ENCODE measurements around the gene LEFTY2. TPM values are rescaled to one million over a fixed set of nuclear protein-coding genes. Genes with fewer than 3 reads are reported as not detected.
"Not testable (repeated sequence)": the region's sequence is repeated elsewhere in the genome, so short reads cannot be mapped to it uniquely, and the experiment has no call there.

LEFTY2 gene, protein sequence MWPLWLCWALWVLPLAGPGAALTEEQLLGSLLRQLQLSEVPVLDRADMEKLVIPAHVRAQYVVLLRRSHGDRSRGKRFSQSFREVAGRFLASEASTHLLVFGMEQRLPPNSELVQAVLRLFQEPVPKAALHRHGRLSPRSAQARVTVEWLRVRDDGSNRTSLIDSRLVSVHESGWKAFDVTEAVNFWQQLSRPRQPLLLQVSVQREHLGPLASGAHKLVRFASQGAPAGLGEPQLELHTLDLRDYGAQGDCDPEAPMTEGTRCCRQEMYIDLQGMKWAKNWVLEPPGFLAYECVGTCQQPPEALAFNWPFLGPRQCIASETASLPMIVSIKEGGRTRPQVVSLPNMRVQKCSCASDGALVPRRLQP
- polyA plus RNA-seq, result not detected

DNA sequence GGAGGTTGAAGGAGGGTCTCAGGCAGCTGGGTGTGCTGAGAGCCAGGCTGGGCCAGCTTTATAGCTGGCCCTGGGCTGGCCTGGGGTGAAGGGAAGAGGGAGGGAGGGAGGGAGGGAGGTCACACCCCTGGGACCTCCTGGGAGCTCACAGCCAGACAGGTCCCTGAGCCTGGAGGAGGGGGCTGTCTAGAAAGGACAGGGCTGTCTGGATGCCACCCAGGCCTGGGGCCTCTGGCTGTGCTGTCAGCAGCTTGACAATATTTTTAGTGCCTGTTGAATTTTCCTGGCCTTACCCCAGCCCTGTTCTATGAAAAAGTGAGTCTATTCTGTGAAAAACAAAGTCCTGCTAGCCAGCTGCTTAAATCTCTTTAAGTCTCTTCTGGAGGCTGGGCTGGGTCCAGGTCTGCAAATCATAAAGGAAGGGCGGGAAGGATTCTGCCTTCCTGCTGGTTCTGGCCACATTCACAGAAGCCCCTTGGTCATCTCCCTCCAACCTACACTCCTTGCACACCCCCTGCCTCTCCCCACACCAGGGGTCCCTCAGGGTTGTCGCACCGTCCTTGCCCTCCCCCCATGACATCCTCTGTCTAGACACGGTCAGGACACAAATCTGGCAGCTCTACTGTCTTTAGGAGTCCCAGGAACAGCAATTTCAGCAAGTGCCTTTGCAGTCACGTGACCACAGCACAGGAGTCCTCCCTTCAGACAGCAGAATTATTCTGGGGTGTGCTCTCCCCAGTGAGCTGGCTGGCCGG is at the start of gene LEFTY2:
Gene LEFTY2 (minus strand): TSS at position 34 of the 755 bp plus-strand sequence. CDS start 80 bp downstream, outside the sequence.
- H3K4me1 Mint-ChIP-seq, result peaks cover 25 to 27% of the 10 kb centered on the region in 2 donors
- no peak within 1 kb of the TSS for H3K4me3 Mint-ChIP-seq

GRCh38 chr1:225987491-225988316 is 46.7 kb upstream of the LEFTY2 start:
- Mint-ChIP-seq H3K36me3 (peaks cover 8 to 61% (median 30%) of the 10 kb centered on the region in 3 donors), H3K9me3 (no peaks in the 10 kb centered on the region), H3K4me1 (peaks cover 16 to 28% of the 10 kb centered on the region in 2 donors), H3K27ac (peak overlapping the region in 4 of 6 donors; percentile 5 to 74 (median 64)), H3K4me3 (no peak overlapping the region), H3K27me3 (ENCODE audit: low read depth in 3 of 3) (peaks cover 0 to 5% (median 0%) of the 10 kb centered on the region in 3 donors)
- peak; percentile 27 to 35 (median 33) for DNase-seq

More for the DNA sequence above, at the start of gene LEFTY2:
- H3K36me3 Mint-ChIP-seq, result no peaks in the 10 kb centered on the region
- peaks cover 0 to 3% (median 2%) of the 10 kb centered on the region in 3 donors for H3K27me3 Mint-ChIP-seq (ENCODE audit: low read depth in 3 of 3)
- no peak within 1 kb of the TSS for H3K27ac Mint-ChIP-seq
- DNase-seq, result no peak
- peaks cover 0 to 2% (median 0%) of the 10 kb centered on the region in 6 donors for H3K9me3 Mint-ChIP-seq

- Mint-ChIP-seq H3K36me3 (peaks cover 30 to 51% (median 32%) of the 10 kb centered on the region in 3 donors), H3K4me1 (peaks cover 21 to 25% of the 10 kb centered on the region in 2 donors), H3K4me3 (no peak overlapping the region), H3K27me3 (ENCODE audit: low read depth in 3 of 3) (peaks cover 2 to 9% (median 5%) of the 10 kb centered on the region in 3 donors), H3K9me3 (peaks cover 0 to 1% (median 0%) of the 10 kb centered on the region in 6 donors), H3K27ac (peak overlapping the region in 1 of 6 donors; percentile 60)
- no peak for DNase-seq
Measured at GRCh38 chr1:225981714-225982113, 40.7 kb upstream of the LEFTY2 start.

- H3K4me1 Mint-ChIP-seq, result peaks cover 22 to 31% of the 10 kb centered on the region in 2 donors
- no peak overlapping the region for H3K4me3 Mint-ChIP-seq
- H3K27ac Mint-ChIP-seq, result no peak overlapping the region
- H3K27me3 Mint-ChIP-seq (ENCODE audit: low read depth in 3 of 3), result peaks cover 2 to 11% (median 7%) of the 10 kb centered on the region in 3 donors
- no peak for DNase-seq
- H3K9me3 Mint-ChIP-seq, result peaks cover 0 to 1% (median 0%) of the 10 kb centered on the region in 6 donors
- peaks cover 21 to 49% (median 35%) of the 10 kb centered on the region in 3 donors for H3K36me3 Mint-ChIP-seq
Measured at GRCh38 chr1:225980005-225980836, 39.2 kb upstream of the LEFTY2 start.

GRCh38 chr1:225979421-225979820 is 38.4 kb upstream of the LEFTY2 start:
- Mint-ChIP-seq H3K4me1 (peaks cover 22 to 31% of the 10 kb centered on the region in 2 donors), H3K27ac (peak overlapping the region in 4 of 6 donors; percentile 15 to 55 (median 28)), H3K4me3 (peak overlapping the region in 1 of 5 donors; percentile 22), H3K9me3 (peaks cover 0 to 1% (median 0%) of the 10 kb centered on the region in 6 donors), H3K36me3 (peaks cover 21 to 46% (median 35%) of the 10 kb centered on the region in 3 donors), H3K27me3 (ENCODE audit: low read depth in 3 of 3) (peaks cover 2 to 11% (median 7%) of the 10 kb centered on the region in 3 donors)
- no peak for DNase-seq

DNA sequence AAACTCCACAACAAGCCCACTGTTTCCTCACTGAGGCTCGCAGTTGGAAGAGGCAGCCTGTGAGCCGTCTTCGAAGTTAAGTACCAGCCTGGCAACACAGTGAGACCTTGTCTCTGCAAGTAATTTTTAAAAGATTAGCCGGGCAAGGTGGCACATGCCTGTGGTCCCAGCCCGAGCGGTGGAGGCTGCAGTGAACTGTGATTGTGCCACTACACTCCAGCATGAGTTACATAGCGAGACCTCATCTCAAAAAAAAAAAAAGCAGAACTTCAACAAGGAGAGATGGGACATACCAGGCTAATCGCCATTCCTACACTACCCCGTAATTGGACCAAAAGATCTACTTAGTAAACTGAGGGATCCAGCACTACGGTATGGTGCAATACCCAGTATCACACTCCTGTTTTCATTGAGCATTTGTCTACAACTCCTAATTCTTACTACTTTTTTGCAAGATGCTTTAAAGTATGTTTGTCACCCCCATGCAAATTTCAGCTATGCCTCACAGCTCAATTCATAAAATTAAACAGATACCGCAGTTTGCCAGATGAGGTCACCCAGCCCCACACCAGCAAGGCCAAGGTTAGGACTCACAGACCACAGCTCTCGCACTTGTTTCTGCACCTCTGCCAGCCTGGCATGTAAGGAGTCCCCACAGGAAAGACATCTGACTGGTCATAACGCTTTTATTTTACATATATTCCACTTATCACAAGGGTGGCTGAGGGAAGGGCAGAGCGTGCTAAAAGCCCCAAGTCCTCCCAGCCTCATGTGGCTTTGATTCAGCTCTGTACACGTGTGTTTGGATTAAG is 37.1 kb upstream of the LEFTY2 start:
- Mint-ChIP-seq H3K4me3 (peak overlapping the region; percentile 15 to 63 (median 47)), H3K4me1 (peaks cover 22 to 31% of the 10 kb centered on the region in 2 donors), H3K9me3 (peaks cover 0 to 1% (median 0%) of the 10 kb centered on the region in 6 donors), H3K27me3 (ENCODE audit: low read depth in 3 of 3) (peaks cover 2 to 11% (median 7%) of the 10 kb centered on the region in 3 donors), H3K36me3 (peaks cover 14 to 39% (median 28%) of the 10 kb centered on the region in 3 donors), H3K27ac (peak overlapping the region; percentile 4 to 89 (median 80))
- DNase-seq, result peak; percentile 75 to 82 (median 78)

- Mint-ChIP-seq H3K4me1 (peaks cover 22 to 31% of the 10 kb centered on the region in 2 donors), H3K36me3 (peaks cover 3 to 17% (median 10%) of the 10 kb centered on the region in 3 donors)
- not testable (repeated sequence) for H3K4me3 Mint-ChIP-seq; DNase-seq; H3K27me3 Mint-ChIP-seq (ENCODE audit: low read depth in 3 of 3); H3K27ac Mint-ChIP-seq; H3K9me3 Mint-ChIP-seq
Measured at GRCh38 chr1:225975146-225975545, 34.1 kb upstream of the LEFTY2 start.

- Mint-ChIP-seq H3K4me3 (no peak overlapping the region), H3K27me3 (ENCODE audit: low read depth in 3 of 3) (peaks cover 0 to 9% (median 6%) of the 10 kb centered on the region in 3 donors), H3K27ac (no peak overlapping the region), H3K9me3 (peaks cover 0 to 1% (median 0%) of the 10 kb centered on the region in 6 donors), H3K36me3 (peaks cover 0 to 10% (median 7%) of the 10 kb centered on the region in 3 donors), H3K4me1 (peaks cover 21 to 28% of the 10 kb centered on the region in 2 donors)
- DNase-seq, result no peak
Measured at GRCh38 chr1:225974454-225974853, 33.4 kb upstream of the LEFTY2 start.

DNA sequence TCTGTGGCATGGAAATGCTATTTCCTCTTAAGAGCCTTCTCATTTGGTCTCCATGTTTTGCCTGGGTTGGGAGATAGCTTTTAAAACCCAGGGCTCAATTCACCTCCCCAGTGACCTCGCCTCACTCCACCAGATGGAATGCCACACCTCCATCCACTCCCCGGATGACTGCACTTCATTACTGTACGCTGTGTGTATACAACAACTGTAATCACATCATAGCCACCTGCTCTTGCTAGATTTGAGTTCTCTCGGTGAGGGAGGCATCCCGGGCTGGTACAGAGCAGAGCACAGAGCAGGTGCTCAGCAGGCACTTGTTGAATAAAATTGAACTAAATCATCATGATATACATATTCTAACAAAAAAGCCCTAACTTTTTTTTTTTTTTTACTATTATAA is 32.1 kb upstream of the LEFTY2 start:
- H3K27me3 Mint-ChIP-seq (ENCODE audit: low read depth in 3 of 3), result peaks cover 0 to 5% (median 4%) of the 10 kb centered on the region in 3 donors
- H3K4me3 Mint-ChIP-seq, result no peak overlapping the region
- no peak overlapping the region for H3K27ac Mint-ChIP-seq
- peaks cover 0 to 7% (median 4%) of the 10 kb centered on the region in 3 donors for H3K36me3 Mint-ChIP-seq
- no peak for DNase-seq
- H3K4me1 Mint-ChIP-seq, result peaks cover 13 to 16% of the 10 kb centered on the region in 2 donors
- H3K9me3 Mint-ChIP-seq, result peaks cover 0 to 3% (median 0%) of the 10 kb centered on the region in 6 donors

- peaks cover 0 to 7% (median 4%) of the 10 kb centered on the region in 3 donors for H3K36me3 Mint-ChIP-seq
- H3K27me3 Mint-ChIP-seq (ENCODE audit: low read depth in 3 of 3), result peaks cover 0 to 5% (median 2%) of the 10 kb centered on the region in 3 donors
- peaks cover 7 to 10% of the 10 kb centered on the region in 2 donors for H3K4me1 Mint-ChIP-seq
- no peak overlapping the region for H3K27ac Mint-ChIP-seq
- no peak for DNase-seq
- H3K4me3 Mint-ChIP-seq, result no peak overlapping the region
- peaks cover 0 to 3% (median 0%) of the 10 kb centered on the region in 6 donors for H3K9me3 Mint-ChIP-seq
Measured at GRCh38 chr1:225972344-225973152, 31.5 kb upstream of the LEFTY2 start.

DNA sequence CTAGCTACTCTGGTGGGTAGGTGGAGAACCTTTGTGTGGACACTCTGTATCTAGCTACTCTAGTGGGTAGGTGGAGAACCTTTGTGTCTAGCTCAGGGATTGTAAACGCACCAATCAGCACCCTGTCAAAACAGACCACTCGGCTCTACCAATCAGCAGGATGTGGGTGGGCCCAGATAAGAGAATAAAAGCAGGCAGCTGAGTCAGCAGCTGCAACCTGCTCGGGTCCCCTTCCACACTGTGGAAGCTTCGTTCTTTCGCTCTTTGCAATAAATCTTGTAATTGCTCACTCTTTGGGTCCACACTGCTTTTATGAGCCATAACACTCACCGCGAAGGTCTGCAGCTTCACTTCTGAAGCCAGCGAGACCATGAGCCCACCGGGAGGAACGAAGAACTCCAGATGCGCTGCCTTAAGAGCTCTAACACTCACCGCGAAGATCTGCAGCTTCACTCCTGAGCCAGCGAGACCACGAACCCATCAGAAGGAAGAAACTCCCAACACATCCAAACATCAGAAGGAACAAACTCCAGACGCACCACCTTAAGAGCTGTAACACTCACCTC is 29.7 kb upstream of the LEFTY2 start:
- DNase-seq; H3K4me1 Mint-ChIP-seq; H3K27me3 Mint-ChIP-seq (ENCODE audit: low read depth in 3 of 3); H3K9me3 Mint-ChIP-seq; H3K4me3 Mint-ChIP-seq; H3K36me3 Mint-ChIP-seq: not testable (repeated sequence)
- peak overlapping the region in 1 of 6 donors; percentile 48 for H3K27ac Mint-ChIP-seq
